Tibial artery (tissue), 4 donors: ENCODE data around the gene FCRL6.

Experiments used
- DNase-seq, 2 donors: peaks; one replicate each; pipeline ENCODE4 v3.0.0-alpha.2; 2019
- H3K27ac ChIP-seq, 2 donors: fragments of 200-600 bp; sonication (generic) in 1 of 2; 1 replicate in 1 of 2; 2 replicates in 1 of 2; pipeline ENCODE4 v1.5.1; 2018 to 2019; ENCODE audit warnings: mild to moderate bottlenecking in 1 of 2
- H3K27me3 ChIP-seq, 2 donors: fragments of 200-600 bp; sonication (generic) in 1 of 2; one replicate each; pipeline versions ENCODE4 v1.5.1 to v1.6.0; 2016 to 2019
- H3K36me3 ChIP-seq, 3 donors: fragments of 200-600 bp; sonication (generic) in 2 of 3; one replicate each; pipeline ENCODE4 v1.5.1; 2016 to 2019; ENCODE audit warnings: mild to moderate bottlenecking in 2 of 3
- H3K4me1 ChIP-seq, 4 donors: fragments of 200-600 bp; sonication (generic) in 2 of 4; 1 replicate in 3 of 4; 2 replicates in 1 of 4; pipeline ENCODE4 v1.5.1; 2016 to 2019
- H3K4me3 ChIP-seq, 2 donors: fragments of 200-600 bp; sonication (generic) in 1 of 2; 1 replicate in 1 of 2; 2 replicates in 1 of 2; pipeline ENCODE4 v1.5.1; 2018 to 2019; ENCODE audit warnings: mild to moderate bottlenecking in 2 of 2
- H3K9me3 ChIP-seq, 3 donors: fragments of 200-600 bp; sonication (generic) in 1 of 3; one replicate each; pipeline ENCODE4 v1.5.1; 2016 to 2019
- CTCF ChIP-seq, 2 experiments: fragments of 200-600 bp in 1 of 2; fragments of 450-650 bp in 1 of 2; IDR thresholded peaks; one replicate each; pipeline ENCODE4 v1.5.1; 2017 to 2019; ENCODE audit warnings: antibody characterized with exemption in 2 of 2, mild to moderate bottlenecking in 1 of 2, moderate library complexity in 1 of 2
- intact Hi-C: fragments of 100-400 bp; cut with DNase I; formaldehyde crosslinking; loops from one replicate; pipeline ENCODE4 v1.15.0; 2023; ENCODE audit warnings: low total_unique reads

FCRL6 gene

GRCh38 chr1:159845751-159846629, 43.8 kb downstream of the FCRL6 start:
- H3K4me1 ChIP-seq = no peaks in the 10 kb centered on the region
- no peaks in the 10 kb centered on the region for H3K9me3 ChIP-seq
- DNase-seq = no peak
- no peaks in the 10 kb centered on the region for H3K27me3 ChIP-seq
- intact Hi-C loops = no loop called here
- TF ChIP-seq CTCF (IDR thresholded peaks at IDR 0.05) = no peak
- H3K4me3 ChIP-seq = no peak overlapping the region
- no peak overlapping the region for H3K27ac ChIP-seq
- peaks cover 0 to 2% (median 2%) of the 10 kb centered on the region in 3 donors for H3K36me3 ChIP-seq

- H3K4me3 ChIP-seq = no peak overlapping the region
- TF ChIP-seq CTCF (IDR thresholded peaks at IDR 0.05) = no peak
- intact Hi-C loops = no loop called here
Observed at GRCh38 chr1:159847231-159847630, 45.1 kb downstream of the FCRL6 start.

GRCh38 chr1:159848326-159848725, 46.2 kb downstream of the FCRL6 start:
- intact Hi-C loops = no loop called here
- no peak for DNase-seq
- peaks cover 0 to 3% (median under 1%) of the 10 kb centered on the region in 4 donors for H3K4me1 ChIP-seq
- H3K9me3 ChIP-seq = no peaks in the 10 kb centered on the region
- H3K27ac ChIP-seq = no peak overlapping the region
- H3K4me3 ChIP-seq = no peak overlapping the region
- no peaks in the 10 kb centered on the region for H3K36me3 ChIP-seq
- H3K27me3 ChIP-seq = no peaks in the 10 kb centered on the region
- TF ChIP-seq CTCF (IDR thresholded peaks at IDR 0.05) = no peak

More at GRCh38 chr1:159847231-159847630, 45.1 kb downstream of the FCRL6 start:
- H3K27ac ChIP-seq = no peak overlapping the region
- H3K9me3 ChIP-seq = no peaks in the 10 kb centered on the region
- H3K36me3 ChIP-seq = no peaks in the 10 kb centered on the region
- no peak for DNase-seq
- no peaks in the 10 kb centered on the region for H3K27me3 ChIP-seq
- H3K4me1 ChIP-seq = no peaks in the 10 kb centered on the region

- Histone ChIP-seq H3K9me3 (no peaks in the 10 kb centered on the region), H3K27ac (no peak overlapping the region), H3K4me3 (no peak overlapping the region), H3K4me1 (peaks cover 0 to 10% (median 5%) of the 10 kb centered on the region in 4 donors), H3K36me3 (no peaks in the 10 kb centered on the region), H3K27me3 (no peaks in the 10 kb centered on the region)
- TF ChIP-seq CTCF (IDR thresholded peaks at IDR 0.05) = no peak
- intact Hi-C loops = loop anchor here (10.0 kb wide), 1 partner anchor 75 kb away; the partner anchor contains the start of gene TAGLN2
- no peak for DNase-seq
Observed at GRCh38 chr1:159849626-159850366, 47.6 kb downstream of the FCRL6 start.

GRCh38 chr1:159851407-159851806, 49.2 kb downstream of the FCRL6 start:
- Histone ChIP-seq H3K4me1 (peaks cover 0 to 19% (median 11%) of the 10 kb centered on the region in 4 donors), H3K36me3 (no peaks in the 10 kb centered on the region), H3K27ac (no peak overlapping the region), H3K27me3 (no peaks in the 10 kb centered on the region), H3K4me3 (no peak overlapping the region), H3K9me3 (no peaks in the 10 kb centered on the region)
- no peak for TF ChIP-seq CTCF (IDR thresholded peaks at IDR 0.05)
- DNase-seq = no peak
- intact Hi-C loops = loop anchor here (10.0 kb wide), 1 partner anchor 73 kb away; the partner anchor contains the start of gene TAGLN2
